Measurements from ENCODE around the gene KIF2C. TPM values are rescaled to one million over a fixed set of nuclear protein-coding genes. Genes with fewer than 3 reads are reported as not detected.

KIF2C gene
- total RNA-seq, 1 donor from 2014 or later = 12.9 TPM

GRCh38 chr1:44717653-44718052 is 22.0 kb upstream of the KIF2C start:
- TF ChIP-seq CTCF (IDR thresholded peaks at IDR 0.05; ENCODE audit: unreplicated experiment) = no peak
- H3K4me1 Mint-ChIP-seq (ENCODE audit: unreplicated experiment) = no peaks in the 10 kb centered on the region
- no peak for DNase-seq (ENCODE audit: low spot score)
- H3K4me3 Mint-ChIP-seq (ENCODE audit: unreplicated experiment) = no peak overlapping the region
- peaks cover 2% of the 10 kb centered on the region for H3K27me3 Mint-ChIP-seq (ENCODE audit: unreplicated experiment)
- H3K27ac Mint-ChIP-seq (ENCODE audit: unreplicated experiment) = no peak overlapping the region
- no peaks in the 10 kb centered on the region for H3K9me3 Mint-ChIP-seq (ENCODE audit: unreplicated experiment)
- H3K36me3 Mint-ChIP-seq (ENCODE audit: low read depth, unreplicated experiment) = no peaks in the 10 kb centered on the region

- Mint-ChIP-seq H3K9me3 (ENCODE audit: unreplicated experiment) (no peaks in the 10 kb centered on the region), H3K27me3 (ENCODE audit: unreplicated experiment) (peaks cover 2% of the 10 kb centered on the region), H3K27ac (ENCODE audit: unreplicated experiment) (no peak overlapping the region), H3K4me3 (ENCODE audit: unreplicated experiment) (no peak overlapping the region), H3K36me3 (ENCODE audit: low read depth, unreplicated experiment) (no peaks in the 10 kb centered on the region), H3K4me1 (ENCODE audit: unreplicated experiment) (peaks cover 1% of the 10 kb centered on the region)
- DNase-seq (ENCODE audit: low spot score) = no peak
- no peak for TF ChIP-seq CTCF (IDR thresholded peaks at IDR 0.05; ENCODE audit: unreplicated experiment)
Observed at GRCh38 chr1:44718091-44718490, 21.5 kb upstream of the KIF2C start.

GRCh38 chr1:44719318-44719717 is 20.3 kb upstream of the KIF2C start:
- H3K9me3 Mint-ChIP-seq (ENCODE audit: unreplicated experiment) = no peaks in the 10 kb centered on the region
- peaks cover 7% of the 10 kb centered on the region for H3K4me1 Mint-ChIP-seq (ENCODE audit: unreplicated experiment)
- TF ChIP-seq CTCF (IDR thresholded peaks at IDR 0.05; ENCODE audit: unreplicated experiment) = no peak
- H3K27ac Mint-ChIP-seq (ENCODE audit: unreplicated experiment) = no peak overlapping the region
- H3K27me3 Mint-ChIP-seq (ENCODE audit: unreplicated experiment) = peaks cover 2% of the 10 kb centered on the region
- no peak for DNase-seq (ENCODE audit: low spot score)
- H3K36me3 Mint-ChIP-seq (ENCODE audit: low read depth, unreplicated experiment) = no peaks in the 10 kb centered on the region
- no peak overlapping the region for H3K4me3 Mint-ChIP-seq (ENCODE audit: unreplicated experiment)

GRCh38 chr1:44720281-44720680 is 19.4 kb upstream of the KIF2C start:
- H3K4me3 Mint-ChIP-seq (ENCODE audit: unreplicated experiment) = no peak overlapping the region
- no peak overlapping the region for H3K27ac Mint-ChIP-seq (ENCODE audit: unreplicated experiment)
- H3K9me3 Mint-ChIP-seq (ENCODE audit: unreplicated experiment) = no peaks in the 10 kb centered on the region
- H3K36me3 Mint-ChIP-seq (ENCODE audit: low read depth, unreplicated experiment) = no peaks in the 10 kb centered on the region
- no peak for DNase-seq (ENCODE audit: low spot score)
- no peak for TF ChIP-seq CTCF (IDR thresholded peaks at IDR 0.05; ENCODE audit: unreplicated experiment)
- H3K27me3 Mint-ChIP-seq (ENCODE audit: unreplicated experiment) = peaks cover 7% of the 10 kb centered on the region
- H3K4me1 Mint-ChIP-seq (ENCODE audit: unreplicated experiment) = peaks cover 12% of the 10 kb centered on the region

GRCh38 chr1:44721485-44722361 is 17.9 kb upstream of the KIF2C start:
- no peaks in the 10 kb centered on the region for H3K9me3 Mint-ChIP-seq (ENCODE audit: unreplicated experiment)
- H3K4me3 Mint-ChIP-seq (ENCODE audit: unreplicated experiment) = no peak overlapping the region
- H3K4me1 Mint-ChIP-seq (ENCODE audit: unreplicated experiment) = peaks cover 14% of the 10 kb centered on the region
- H3K27ac Mint-ChIP-seq (ENCODE audit: unreplicated experiment) = no peak overlapping the region
- H3K36me3 Mint-ChIP-seq (ENCODE audit: low read depth, unreplicated experiment) = no peaks in the 10 kb centered on the region
- H3K27me3 Mint-ChIP-seq (ENCODE audit: unreplicated experiment) = peaks cover 8% of the 10 kb centered on the region
- DNase-seq (ENCODE audit: low spot score) = no peak
- TF ChIP-seq CTCF (IDR thresholded peaks at IDR 0.05; ENCODE audit: unreplicated experiment) = no peak

Data from endothelial cell (in vitro differentiated cells).